ENCODE measurements around the gene SLK.

DNA sequence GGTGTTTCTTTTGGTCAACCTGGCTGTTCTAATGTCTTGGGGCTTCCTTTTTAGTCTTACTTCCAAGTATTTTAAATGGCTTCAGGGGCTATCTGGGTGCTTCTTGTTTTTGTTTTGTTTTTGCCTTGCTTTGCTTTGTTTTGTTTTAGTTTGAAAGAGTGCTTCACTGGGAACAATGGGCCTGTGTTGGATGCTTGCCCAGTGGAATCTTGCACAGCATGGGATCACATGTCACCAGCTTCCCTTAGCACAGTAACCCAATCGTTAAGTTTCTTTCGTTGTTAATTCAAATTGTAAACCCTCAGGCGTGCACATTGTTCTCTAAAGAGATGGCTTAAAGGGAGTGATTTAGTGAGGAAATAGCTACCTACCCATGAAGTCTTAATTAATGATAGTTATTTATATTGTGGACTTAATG is 109.8 kb downstream of the SLK start:
- TF ChIP-seq CTCF (IDR thresholded peaks at IDR 0.05; ENCODE audit: low read depth, low read length) (no peak), EZH2phosphoT487 (IDR thresholded peaks at IDR 0.05; ENCODE audit: low read depth) (no peak)

Data from OCI-LY3 (cell line).